HepG2 (cell line): ENCODE data around the gene JPH2. TPM values are rescaled to one million over a fixed set of nuclear protein-coding genes. Genes with fewer than 3 reads are reported as not detected.

Source experiments
- BORCS8-MEF2B ChIP-seq: sonication (generic); formaldehyde crosslinking; IDR thresholded peaks from 2 replicates; pipeline ENCODE4 v1.8.0; 2022; ENCODE audit warnings: mild to moderate bottlenecking, missing genetic modification reagents
- CBX2 ChIP-seq, 2 experiments: fragments of 200-600 bp in 1 of 2; sonication (generic); formaldehyde crosslinking in 1 of 2; IDR thresholded peaks; 2 replicates each; pipeline versions ENCODE4 v1.7.0 to v1.8.1; 2018 to 2022; ENCODE audit warnings: low read depth in 2 of 2, low read length in 1 of 2, mild to moderate bottlenecking in 1 of 2, missing genetic modification reagents in 1 of 2
- E2F2 ChIP-seq: sonication (generic); formaldehyde crosslinking; IDR thresholded peaks from 2 replicates; pipeline ENCODE4 v1.4.0; 2020; ENCODE audit warnings: missing genetic modification reagents, borderline replicate concordance
- GTF2F1 ChIP-seq: fragments of 150-350 bp; IDR thresholded peaks from 2 replicates; pipeline ENCODE4 v1.6.1; 2014; ENCODE audit warnings: low read length
- HNF1A ChIP-seq, 2 experiments: sonication (generic) in 1 of 2; formaldehyde crosslinking in 1 of 2; IDR thresholded peaks; 2 replicates each; pipeline versions ENCODE4 v1.4.0 to v1.6.1; 2016 to 2020; ENCODE audit warnings: borderline replicate concordance in 1 of 2, low read depth in 1 of 2, mild to moderate bottlenecking in 1 of 2, missing genetic modification reagents in 1 of 2
- IKZF5 ChIP-seq: IDR thresholded peaks from 2 replicates; pipeline ENCODE4 v1.6.1; 2018; ENCODE audit warnings: missing genetic modification reagents, mild to moderate bottlenecking, missing compliant biosample characterization
- JARID2 ChIP-seq: sonication (generic); formaldehyde crosslinking; IDR thresholded peaks from 2 replicates; pipeline ENCODE4 v1.8.1; 2023; ENCODE audit warnings: missing genetic modification reagents, inconsistent platforms; ENCODE audit not compliant: insufficient replicate concordance
- JUND ChIP-seq: sonication (generic); formaldehyde crosslinking; IDR thresholded peaks from 2 replicates; pipeline ENCODE4 v1.8.0; 2022; ENCODE audit warnings: mild to moderate bottlenecking, missing genetic modification reagents
- NRL ChIP-seq: sonication (generic); formaldehyde crosslinking; IDR thresholded peaks from 2 replicates; pipeline ENCODE4 v1.5.0; 2020; ENCODE audit warnings: missing genetic modification reagents, mild to moderate bottlenecking, moderate library complexity, borderline replicate concordance
- PAWR ChIP-seq: sonication (generic); formaldehyde crosslinking; IDR thresholded peaks from 2 replicates; pipeline ENCODE4 v1.4.0; 2020; ENCODE audit warnings: missing genetic modification reagents, mild to moderate bottlenecking, borderline replicate concordance
- SRY ChIP-seq: sonication (generic); formaldehyde crosslinking; IDR thresholded peaks from 2 replicates; pipeline ENCODE4 v1.8.0; 2022; ENCODE audit warnings: mild to moderate bottlenecking, missing genetic modification reagents
- ZNF207 ChIP-seq: fragments of 450-650 bp; IDR thresholded peaks from 2 replicates; pipeline ENCODE4 v1.6.1; 2016; ENCODE audit warnings: antibody characterized with exemption, borderline replicate concordance
- ZNF691 ChIP-seq: sonication (generic); formaldehyde crosslinking; IDR thresholded peaks from 2 replicates; pipeline ENCODE4 v1.4.0; 2020; ENCODE audit warnings: missing genetic modification reagents, low read depth, mild to moderate bottlenecking, borderline replicate concordance
- ZNF878 ChIP-seq: sonication (generic); formaldehyde crosslinking; IDR thresholded peaks from 2 replicates; pipeline ENCODE4 v1.8.1; 2023; ENCODE audit warnings: mild to moderate bottlenecking, missing genetic modification reagents, moderate library complexity
- polyA plus RNA-seq, 8 experiments: library from polyadenylated mRNA; depleted of rRNA in 3 of 8; stranded (reverse) in 7 of 8; unstranded in 1 of 8; fragments of >200 nt; fragmentation: Illumina TruSeq in 4 of 8; extraction: Trizol in 4 of 8; gene quantifications; 2 replicates each; pipeline versions ENCODE4 v1.2.1 to v1.2.3, GENCODE V29; 2011 to 2016; ENCODE audit warnings: low read depth in 4 of 8, missing spikeins in 1 of 8, mixed read lengths in 1 of 8; ENCODE audit not compliant: insufficient read depth in 1 of 8
- total RNA-seq, 5 experiments: library from RNA; depleted of rRNA; stranded (reverse); fragments of >200 nt; fragmentation: Illumina TruSeq; extraction: Trizol; gene quantifications; 2 replicates each; pipeline ENCODE4 v1.2.3, GENCODE V29; 2016; ENCODE audit warnings: low read depth in 1 of 5
- TF ChIP-seq, protein P1 (sequence below): sonication (generic); formaldehyde crosslinking; IDR thresholded peaks from 2 replicates; pipeline ENCODE4 v1.4.0; 2020; ENCODE audit warnings: missing genetic modification reagents
- TF ChIP-seq, protein P2 (sequence below): conservative IDR thresholded peaks from 2 replicates; pipeline ENCODE4 v1.6.1; 2018; ENCODE audit warnings: missing genetic modification reagents
- TF ChIP-seq, protein P3 (sequence below): IDR thresholded peaks from 2 replicates; pipeline ENCODE4 v1.6.1; 2012; ENCODE audit warnings: inconsistent platforms

JPH2 gene
- total and polyA plus RNA-seq, 2 of the 13 experiments (the other 11 are each of a cell fraction or from before 2014, with no cell fraction given), result 0.42 TPM; not detected in 1

DNA sequence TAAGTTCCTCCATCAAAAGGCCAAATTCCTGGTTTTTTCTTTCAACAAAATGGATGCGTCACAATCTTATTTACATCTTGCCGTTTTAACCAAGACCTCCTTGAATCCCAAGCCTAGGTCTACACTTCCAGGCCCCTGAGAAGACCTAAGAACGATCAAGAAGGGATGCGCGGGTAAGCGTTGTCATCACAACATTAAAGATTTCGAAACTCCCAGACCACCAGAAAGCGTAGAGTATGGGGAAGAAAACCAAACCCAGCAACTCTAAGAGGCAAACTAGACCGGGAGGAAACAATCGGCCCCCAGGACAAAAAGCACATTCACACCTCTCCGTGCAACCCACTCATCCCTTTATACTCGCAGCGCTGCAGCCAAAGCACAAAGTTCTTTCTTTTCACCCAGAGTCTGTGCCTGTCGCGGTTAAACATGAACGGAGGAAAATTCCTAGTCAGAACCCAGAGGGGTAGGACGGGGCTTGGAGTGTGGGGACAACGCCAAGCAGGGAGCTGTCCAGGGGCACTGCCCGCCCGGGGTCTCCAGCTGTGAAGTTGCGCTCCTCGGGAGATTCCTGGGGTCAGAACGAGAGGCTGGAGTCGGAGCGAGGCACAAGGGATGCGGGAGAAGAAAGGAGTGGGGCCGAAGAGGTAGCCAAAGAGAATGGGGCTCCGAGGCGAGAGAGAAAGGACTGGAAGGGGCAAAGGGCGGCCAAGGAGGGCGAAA lies 22.9 kb upstream of the JPH2 start (continued):
- TF ChIP-seq, protein P1, sequence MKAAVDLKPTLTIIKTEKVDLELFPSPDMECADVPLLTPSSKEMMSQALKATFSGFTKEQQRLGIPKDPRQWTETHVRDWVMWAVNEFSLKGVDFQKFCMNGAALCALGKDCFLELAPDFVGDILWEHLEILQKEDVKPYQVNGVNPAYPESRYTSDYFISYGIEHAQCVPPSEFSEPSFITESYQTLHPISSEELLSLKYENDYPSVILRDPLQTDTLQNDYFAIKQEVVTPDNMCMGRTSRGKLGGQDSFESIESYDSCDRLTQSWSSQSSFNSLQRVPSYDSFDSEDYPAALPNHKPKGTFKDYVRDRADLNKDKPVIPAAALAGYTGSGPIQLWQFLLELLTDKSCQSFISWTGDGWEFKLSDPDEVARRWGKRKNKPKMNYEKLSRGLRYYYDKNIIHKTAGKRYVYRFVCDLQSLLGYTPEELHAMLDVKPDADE (CRISPR knock-in tag), result no peak
- TF ChIP-seq ZNF878 (CRISPR knock-in tag) (0 out of 2 replicates have a peak, but pooled peaks have one; percentile 78), ZNF691 (CRISPR knock-in tag) (no peak), BORCS8-MEF2B (no peak), GTF2F1 (no peak), ZNF207 (no peak), E2F2 (CRISPR knock-in tag) (no peak), CBX2 (IDR thresholded peaks at IDR 0.05; ENCODE audit: low read depth, low read length) (no peak), CBX2 (CRISPR knock-in tag; IDR thresholded peaks at IDR 0.05; ENCODE audit: low read depth) (no peak), NRL (CRISPR knock-in tag) (peak; percentile 74), SRY (CRISPR knock-in tag) (peak; percentile 50; the same call in 1 of the 2 replicates), PAWR (no peak), JUND (CRISPR knock-in tag) (peak; percentile 10; the same call in 1 of the 2 replicates), IKZF5 (CRISPR knock-in tag) (no peak), HNF1A (IDR thresholded peaks at IDR 0.05; ENCODE audit: low read depth) (no peak), HNF1A (CRISPR knock-in tag; IDR thresholded peaks at IDR 0.05; ENCODE audit: borderline replicate concordance) (no peak), JARID2 (CRISPR knock-in tag) (no peak)
- TF ChIP-seq, protein P2, sequence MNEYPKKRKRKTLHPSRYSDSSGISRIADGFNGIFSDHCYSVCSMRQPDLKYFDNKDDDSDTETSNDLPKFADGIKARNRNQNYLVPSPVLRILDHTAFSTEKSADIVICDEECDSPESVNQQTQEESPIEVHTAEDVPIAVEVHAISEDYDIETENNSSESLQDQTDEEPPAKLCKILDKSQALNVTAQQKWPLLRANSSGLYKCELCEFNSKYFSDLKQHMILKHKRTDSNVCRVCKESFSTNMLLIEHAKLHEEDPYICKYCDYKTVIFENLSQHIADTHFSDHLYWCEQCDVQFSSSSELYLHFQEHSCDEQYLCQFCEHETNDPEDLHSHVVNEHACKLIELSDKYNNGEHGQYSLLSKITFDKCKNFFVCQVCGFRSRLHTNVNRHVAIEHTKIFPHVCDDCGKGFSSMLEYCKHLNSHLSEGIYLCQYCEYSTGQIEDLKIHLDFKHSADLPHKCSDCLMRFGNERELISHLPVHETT (CRISPR knock-in tag), result peak; percentile 21
- TF ChIP-seq, protein P3, sequence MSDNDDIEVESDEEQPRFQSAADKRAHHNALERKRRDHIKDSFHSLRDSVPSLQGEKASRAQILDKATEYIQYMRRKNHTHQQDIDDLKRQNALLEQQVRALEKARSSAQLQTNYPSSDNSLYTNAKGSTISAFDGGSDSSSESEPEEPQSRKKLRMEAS, result no peak
